ENCODE measurements around the gene KIAA1328. TPM values are rescaled to one million over a fixed set of nuclear protein-coding genes. Genes with fewer than 3 reads are reported as not detected.

Gene KIAA1328
- total and polyA plus RNA-seq, 9 of the 15 experiments (the other 6 are each of a cell fraction or from before 2014, with no cell fraction given), result 4.0 to 8.6 (median 7.4) TPM

DNA sequence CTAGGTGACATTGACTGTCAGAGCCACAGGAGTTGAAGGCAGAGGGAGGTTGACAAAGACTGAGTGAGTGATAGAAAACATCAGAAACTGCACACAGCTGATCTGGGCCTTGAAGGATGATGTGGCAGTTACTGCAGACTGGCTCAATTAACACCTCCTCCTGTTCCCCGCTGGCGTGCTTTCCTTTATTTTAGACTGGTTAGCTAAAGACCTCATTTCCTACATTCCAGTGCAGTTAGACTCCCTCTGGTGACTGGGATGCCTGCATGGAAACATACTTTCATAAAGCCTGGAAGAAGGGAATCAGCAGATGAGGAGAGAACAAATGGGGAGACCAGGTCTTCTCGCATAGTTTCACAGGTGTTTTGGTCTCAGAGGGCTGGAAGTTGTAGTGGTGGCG is 7.2 kb upstream of the KIAA1328 start:
- CTCF ChIA-PET (ENCODE audit: low intra/inter-chr PET ratio), result no interaction called here
- in situ Hi-C loops (cut with MboI), result no loop called here
- H4K20me1 ChIP-seq (replicated peaks; ENCODE audit: control insufficient read depth, insufficient read depth, low read length), result no peaks in the 10 kb centered on the region
- TF ChIP-seq KLF1 (tag; IDR thresholded peaks at IDR 0.05), result no peak
- no peak for TF ChIP-seq CTBP1 (IDR thresholded peaks at IDR 0.05; ENCODE audit: borderline replicate concordance)
- TF ChIP-seq PPARD (CRISPR knock-in tag; IDR thresholded peaks at IDR 0.05), result no peak
- TF ChIP-seq, protein P1, sequence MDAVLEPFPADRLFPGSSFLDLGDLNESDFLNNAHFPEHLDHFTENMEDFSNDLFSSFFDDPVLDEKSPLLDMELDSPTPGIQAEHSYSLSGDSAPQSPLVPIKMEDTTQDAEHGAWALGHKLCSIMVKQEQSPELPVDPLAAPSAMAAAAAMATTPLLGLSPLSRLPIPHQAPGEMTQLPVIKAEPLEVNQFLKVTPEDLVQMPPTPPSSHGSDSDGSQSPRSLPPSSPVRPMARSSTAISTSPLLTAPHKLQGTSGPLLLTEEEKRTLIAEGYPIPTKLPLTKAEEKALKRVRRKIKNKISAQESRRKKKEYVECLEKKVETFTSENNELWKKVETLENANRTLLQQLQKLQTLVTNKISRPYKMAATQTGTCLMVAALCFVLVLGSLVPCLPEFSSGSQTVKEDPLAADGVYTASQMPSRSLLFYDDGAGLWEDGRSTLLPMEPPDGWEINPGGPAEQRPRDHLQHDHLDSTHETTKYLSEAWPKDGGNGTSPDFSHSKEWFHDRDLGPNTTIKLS (IDR thresholded peaks at IDR 0.05; ENCODE audit: borderline replicate concordance, low read depth), result no peak
- TF ChIP-seq HCFC1 (IDR thresholded peaks at IDR 0.05; ENCODE audit: low read depth, low read length), result no peak
- TF ChIP-seq, protein P2, sequence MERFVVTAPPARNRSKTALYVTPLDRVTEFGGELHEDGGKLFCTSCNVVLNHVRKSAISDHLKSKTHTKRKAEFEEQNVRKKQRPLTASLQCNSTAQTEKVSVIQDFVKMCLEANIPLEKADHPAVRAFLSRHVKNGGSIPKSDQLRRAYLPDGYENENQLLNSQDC (CRISPR knock-in tag; IDR thresholded peaks at IDR 0.05), result no peak
- TF ChIP-seq ZNF77 (CRISPR knock-in tag; IDR thresholded peaks at IDR 0.05), result no peak
- TF ChIP-seq KDM1A (IDR thresholded peaks at IDR 0.05), result no peak
- no peak for TF ChIP-seq CREB1 (IDR thresholded peaks at IDR 0.05)
- no peak for TF ChIP-seq CREB1 (CRISPR knock-in tag; IDR thresholded peaks at IDR 0.05)
- TF ChIP-seq, protein P3, sequence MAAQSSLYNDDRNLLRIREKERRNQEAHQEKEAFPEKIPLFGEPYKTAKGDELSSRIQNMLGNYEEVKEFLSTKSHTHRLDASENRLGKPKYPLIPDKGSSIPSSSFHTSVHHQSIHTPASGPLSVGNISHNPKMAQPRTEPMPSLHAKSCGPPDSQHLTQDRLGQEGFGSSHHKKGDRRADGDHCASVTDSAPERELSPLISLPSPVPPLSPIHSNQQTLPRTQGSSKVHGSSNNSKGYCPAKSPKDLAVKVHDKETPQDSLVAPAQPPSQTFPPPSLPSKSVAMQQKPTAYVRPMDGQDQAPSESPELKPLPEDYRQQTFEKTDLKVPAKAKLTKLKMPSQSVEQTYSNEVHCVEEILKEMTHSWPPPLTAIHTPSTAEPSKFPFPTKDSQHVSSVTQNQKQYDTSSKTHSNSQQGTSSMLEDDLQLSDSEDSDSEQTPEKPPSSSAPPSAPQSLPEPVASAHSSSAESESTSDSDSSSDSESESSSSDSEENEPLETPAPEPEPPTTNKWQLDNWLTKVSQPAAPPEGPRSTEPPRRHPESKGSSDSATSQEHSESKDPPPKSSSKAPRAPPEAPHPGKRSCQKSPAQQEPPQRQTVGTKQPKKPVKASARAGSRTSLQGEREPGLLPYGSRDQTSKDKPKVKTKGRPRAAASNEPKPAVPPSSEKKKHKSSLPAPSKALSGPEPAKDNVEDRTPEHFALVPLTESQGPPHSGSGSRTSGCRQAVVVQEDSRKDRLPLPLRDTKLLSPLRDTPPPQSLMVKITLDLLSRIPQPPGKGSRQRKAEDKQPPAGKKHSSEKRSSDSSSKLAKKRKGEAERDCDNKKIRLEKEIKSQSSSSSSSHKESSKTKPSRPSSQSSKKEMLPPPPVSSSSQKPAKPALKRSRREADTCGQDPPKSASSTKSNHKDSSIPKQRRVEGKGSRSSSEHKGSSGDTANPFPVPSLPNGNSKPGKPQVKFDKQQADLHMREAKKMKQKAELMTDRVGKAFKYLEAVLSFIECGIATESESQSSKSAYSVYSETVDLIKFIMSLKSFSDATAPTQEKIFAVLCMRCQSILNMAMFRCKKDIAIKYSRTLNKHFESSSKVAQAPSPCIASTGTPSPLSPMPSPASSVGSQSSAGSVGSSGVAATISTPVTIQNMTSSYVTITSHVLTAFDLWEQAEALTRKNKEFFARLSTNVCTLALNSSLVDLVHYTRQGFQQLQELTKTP (IDR thresholded peaks at IDR 0.05; ENCODE audit: low read depth in 1 of 2, partially characterized antibody in 2 of 2), result no peak
- no peak for TF ChIP-seq ETV5 (CRISPR knock-in tag; IDR thresholded peaks at IDR 0.05; ENCODE audit: low read depth)
- TF ChIP-seq YBX1 (IDR thresholded peaks at IDR 0.05), result no peak
- no peak for TF ChIP-seq ZNF175 (CRISPR knock-in tag; IDR thresholded peaks at IDR 0.05; ENCODE audit: low read depth)
- no peak for TF ChIP-seq ZNF217 (CRISPR knock-in tag; IDR thresholded peaks at IDR 0.05)
- TF ChIP-seq, protein P4, sequence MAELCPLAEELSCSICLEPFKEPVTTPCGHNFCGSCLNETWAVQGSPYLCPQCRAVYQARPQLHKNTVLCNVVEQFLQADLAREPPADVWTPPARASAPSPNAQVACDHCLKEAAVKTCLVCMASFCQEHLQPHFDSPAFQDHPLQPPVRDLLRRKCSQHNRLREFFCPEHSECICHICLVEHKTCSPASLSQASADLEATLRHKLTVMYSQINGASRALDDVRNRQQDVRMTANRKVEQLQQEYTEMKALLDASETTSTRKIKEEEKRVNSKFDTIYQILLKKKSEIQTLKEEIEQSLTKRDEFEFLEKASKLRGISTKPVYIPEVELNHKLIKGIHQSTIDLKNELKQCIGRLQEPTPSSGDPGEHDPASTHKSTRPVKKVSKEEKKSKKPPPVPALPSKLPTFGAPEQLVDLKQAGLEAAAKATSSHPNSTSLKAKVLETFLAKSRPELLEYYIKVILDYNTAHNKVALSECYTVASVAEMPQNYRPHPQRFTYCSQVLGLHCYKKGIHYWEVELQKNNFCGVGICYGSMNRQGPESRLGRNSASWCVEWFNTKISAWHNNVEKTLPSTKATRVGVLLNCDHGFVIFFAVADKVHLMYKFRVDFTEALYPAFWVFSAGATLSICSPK (IDR thresholded peaks at IDR 0.05; ENCODE audit: borderline replicate concordance), result no peak
- TF ChIP-seq XRCC5 (IDR thresholded peaks at IDR 0.05; ENCODE audit: low read depth, low read length), result no peak

More for the DNA sequence above, 7.2 kb upstream of the KIAA1328 start:
- no peak for FAIRE-seq
- no peaks in the 10 kb centered on the region; a peak in 1 of 5 replicates for H3K27me3 ChIP-seq (ENCODE audit: control insufficient read depth in 2 of 2, insufficient read depth in 2 of 2, low read length in 2 of 2)
- no peaks in the 10 kb centered on the region for H3K9me1 ChIP-seq (ENCODE audit: control insufficient read depth, insufficient read depth, low read length)
- POLR2A ChIA-PET, result interaction anchor here (0.9 to 1.2 kb wide), 2 partner anchors 9 to 10 kb away, joined by 3 to 6 read pairs; no protein-coding TSS in a partner anchor
- no peaks in the 10 kb centered on the region; a peak in 1 of 5 replicates for H3K4me1 ChIP-seq (replicated peaks in 1 of 2; ENCODE audit: control insufficient read depth in 2 of 2, insufficient read depth in 2 of 2, low read length in 2 of 2)
- intact Hi-C loops (cut with micrococcal nuclease), result no loop called here
- no peak for DNase-seq (ENCODE audit: extremely low read depth in 1 of 4, low spot score in 3 of 4)
- BruUV-seq (replicated peaks), result no TSS peak
- H3K79me2 ChIP-seq (ENCODE audit: control insufficient read depth, insufficient read depth, low read length), result peaks cover 39% of the 10 kb centered on the region
- peaks cover 86% of the 10 kb centered on the region for H3K36me3 ChIP-seq (ENCODE audit: control insufficient read depth, insufficient read depth, low read length)
- no peak overlapping the region for H3K4me2 ChIP-seq (ENCODE audit: insufficient read depth, low read length)
- no peak overlapping the region for H2AFZ ChIP-seq (ENCODE audit: low read depth, low read length)
- WGBS (ENCODE audit: insufficient coverage, low coverage, missing lambda C conversion rate), result 98% methylated on average over 4 of the region's 4 CpGs
- no peaks in the 10 kb centered on the region for H3K9me3 ChIP-seq (replicated peaks; ENCODE audit: control insufficient read depth, insufficient read depth, low read depth, low read length)
- ATAC-seq, result peak; percentile 35; the same call in 2 of the 3 replicates
- 0 out of 3 replicates have a peak overlapping the region, but pooled peaks have one; percentile 6 for H3K27ac ChIP-seq (ENCODE audit: extremely low read depth, low read depth, low read length)
- H3K4me3 ChIP-seq, result no peak overlapping the region
- no peak overlapping the region for H3K9ac ChIP-seq (ENCODE audit: insufficient read depth in 1 of 2, low read depth in 2 of 2, low read length in 2 of 2)

Data from K562 (cell line).